Calu3 (cell line): ENCODE measurements around the gene GINS1. TPM values are rescaled to one million over a fixed set of nuclear protein-coding genes. Genes with fewer than 3 reads are reported as not detected.

Experiments
- BruUV-seq: library from RNA; stranded (reverse); fragments of 400-500 nt; replicated peaks from 2 replicates; lab custom pipeline; 2021; lab: Mats Ljungman, UMichigan
- CTCF ChIA-PET: fragments of 300-600 bp; sonication (Branson Sonifier 250); formaldehyde crosslinking; loops from one replicate; lab custom pipeline; 2022; ENCODE audit warnings: antibody characterized with exemption; lab: Charles Lee
- DNase-seq: peaks from one replicate; pipeline ENCODE4 v3.0.0; 2022
- H3K27ac Mint-ChIP-seq: one replicate; pipeline ENCODE4 v1.8.0; 2022; ENCODE audit warnings: mixed read lengths; ENCODE audit not compliant: unreplicated experiment
- H3K27me3 Mint-ChIP-seq: one replicate; pipeline ENCODE4 v1.8.0; 2022; ENCODE audit warnings: mixed read lengths; ENCODE audit not compliant: unreplicated experiment
- H3K36me3 Mint-ChIP-seq: one replicate; pipeline ENCODE4 v1.8.0; 2022; ENCODE audit warnings: mild to moderate bottlenecking, moderate library complexity, mixed read lengths; ENCODE audit not compliant: insufficient read depth, unreplicated experiment
- H3K4me1 Mint-ChIP-seq: one replicate; pipeline ENCODE4 v1.8.0; 2022; ENCODE audit warnings: mild to moderate bottlenecking, low read depth, mixed read lengths; ENCODE audit not compliant: unreplicated experiment
- H3K4me3 Mint-ChIP-seq: one replicate; pipeline ENCODE4 v1.8.0; 2022; ENCODE audit warnings: mild to moderate bottlenecking, low read depth, moderate library complexity, mixed read lengths; ENCODE audit not compliant: unreplicated experiment
- H3K9me3 Mint-ChIP-seq: one replicate; pipeline ENCODE4 v1.8.0; 2022; ENCODE audit warnings: low read depth, mixed read lengths; ENCODE audit not compliant: unreplicated experiment
- intact Hi-C: fragments of 100-400 bp; cut with micrococcal nuclease; formaldehyde crosslinking; loops from one replicate; pipeline ENCODE4 v1.10.0; 2022; ENCODE audit not compliant: unreplicated experiment
- total RNA-seq: library from RNA; stranded (reverse); gene quantifications from 2 replicates; pipeline ENCODE4 v1.2.3, GENCODE V29; 2022
- TF ChIP-seq, protein P1 (sequence below): fragments of 200-600 bp; IDR thresholded peaks from one replicate; pipeline ENCODE4 v1.8.0; 2022; ENCODE audit warnings: antibody characterized with exemption; ENCODE audit not compliant: unreplicated experiment

GINS1 gene
- total RNA-seq, 1 experiment from 2014 or later, result 10.3 TPM

DNA sequence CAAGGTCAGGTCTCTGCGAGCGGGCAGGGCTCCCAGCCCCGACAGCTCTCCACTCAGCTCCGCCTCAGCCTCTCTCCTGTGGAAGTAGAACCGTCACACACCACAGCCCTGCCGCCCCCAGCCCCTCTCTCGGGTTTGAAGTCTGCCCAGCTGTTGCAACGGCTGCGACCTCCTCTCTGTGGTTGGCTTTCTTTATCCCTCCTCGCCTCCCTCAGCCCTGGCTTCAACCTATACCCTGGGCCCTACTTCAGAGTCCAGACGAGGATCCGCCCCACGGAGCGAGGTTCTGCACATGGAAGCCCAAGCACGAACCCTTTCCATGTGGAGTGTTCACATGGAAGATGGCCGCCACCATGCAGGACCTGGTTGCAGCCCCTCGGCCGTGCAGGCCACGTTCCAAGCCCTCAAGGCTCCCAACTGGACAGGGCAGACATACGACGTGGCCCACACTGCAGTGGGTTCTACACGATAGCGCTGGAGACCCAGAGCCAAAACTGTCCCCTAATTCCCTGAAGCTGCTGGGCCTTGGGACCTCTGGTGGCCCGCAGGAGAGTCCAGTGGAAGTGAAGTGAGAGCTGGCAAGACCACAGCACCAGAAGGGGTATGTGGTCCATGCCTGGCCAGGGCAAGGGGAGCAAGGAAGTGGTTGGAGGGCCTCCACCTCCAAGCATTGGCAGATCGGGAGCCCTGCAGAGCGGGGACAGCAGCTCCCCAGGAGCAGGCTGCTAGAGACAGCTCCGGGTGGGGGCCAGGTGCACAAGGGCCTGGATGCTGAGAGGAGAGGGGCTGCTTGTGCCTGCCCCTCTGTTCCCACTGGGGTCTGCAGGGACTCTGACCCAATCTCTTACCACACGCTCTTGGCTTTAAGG lies 69.8 kb downstream of the GINS1 start:
- no peak for DNase-seq
- no peaks in the 10 kb centered on the region for H3K4me1 Mint-ChIP-seq
- intact Hi-C loops, result no loop called here
- TF ChIP-seq, protein P1, sequence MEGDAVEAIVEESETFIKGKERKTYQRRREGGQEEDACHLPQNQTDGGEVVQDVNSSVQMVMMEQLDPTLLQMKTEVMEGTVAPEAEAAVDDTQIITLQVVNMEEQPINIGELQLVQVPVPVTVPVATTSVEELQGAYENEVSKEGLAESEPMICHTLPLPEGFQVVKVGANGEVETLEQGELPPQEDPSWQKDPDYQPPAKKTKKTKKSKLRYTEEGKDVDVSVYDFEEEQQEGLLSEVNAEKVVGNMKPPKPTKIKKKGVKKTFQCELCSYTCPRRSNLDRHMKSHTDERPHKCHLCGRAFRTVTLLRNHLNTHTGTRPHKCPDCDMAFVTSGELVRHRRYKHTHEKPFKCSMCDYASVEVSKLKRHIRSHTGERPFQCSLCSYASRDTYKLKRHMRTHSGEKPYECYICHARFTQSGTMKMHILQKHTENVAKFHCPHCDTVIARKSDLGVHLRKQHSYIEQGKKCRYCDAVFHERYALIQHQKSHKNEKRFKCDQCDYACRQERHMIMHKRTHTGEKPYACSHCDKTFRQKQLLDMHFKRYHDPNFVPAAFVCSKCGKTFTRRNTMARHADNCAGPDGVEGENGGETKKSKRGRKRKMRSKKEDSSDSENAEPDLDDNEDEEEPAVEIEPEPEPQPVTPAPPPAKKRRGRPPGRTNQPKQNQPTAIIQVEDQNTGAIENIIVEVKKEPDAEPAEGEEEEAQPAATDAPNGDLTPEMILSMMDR, result no peak
- BruUV-seq, result no TSS peak
- no peaks in the 10 kb centered on the region for H3K27me3 Mint-ChIP-seq
- H3K4me3 Mint-ChIP-seq, result no peak overlapping the region
- H3K36me3 Mint-ChIP-seq, result peaks cover 5% of the 10 kb centered on the region
- no peaks in the 10 kb centered on the region for H3K9me3 Mint-ChIP-seq
- no peak overlapping the region for H3K27ac Mint-ChIP-seq
- CTCF ChIA-PET, result no interaction called here

DNA sequence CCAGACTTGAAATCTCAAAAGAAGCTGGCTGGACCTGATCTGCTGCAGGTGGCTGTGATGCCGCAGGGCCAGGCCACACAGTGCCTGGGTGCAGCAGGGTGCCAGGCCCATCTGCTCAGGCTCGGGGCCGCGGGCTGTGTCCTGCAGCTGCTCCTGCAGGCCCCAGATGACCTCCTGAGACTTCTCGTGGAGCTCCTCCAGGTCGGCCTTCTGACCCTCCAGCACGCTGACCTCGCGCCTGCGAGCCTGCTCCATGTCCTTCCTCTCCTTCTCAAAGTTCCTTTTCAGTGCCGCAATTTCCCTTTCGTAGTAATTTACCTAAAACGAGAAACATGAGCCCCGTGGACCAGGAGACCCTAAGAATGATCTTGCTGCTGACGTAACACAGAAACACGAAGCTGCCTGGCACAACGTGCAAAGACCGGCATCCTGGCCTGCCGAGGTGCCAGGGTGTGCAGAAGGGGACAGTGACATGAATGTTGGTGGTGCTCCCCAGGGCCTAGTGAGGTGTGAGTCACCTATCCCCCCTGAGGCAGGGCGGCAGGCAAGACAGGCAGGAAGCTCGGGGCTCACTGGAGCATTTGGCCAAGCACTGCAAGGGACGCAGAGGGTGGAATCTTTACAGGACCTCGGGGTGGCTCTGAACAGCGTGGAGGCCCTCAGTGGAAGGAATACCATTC lies 71.6 kb downstream of the GINS1 start:
- peaks cover 8% of the 10 kb centered on the region for H3K36me3 Mint-ChIP-seq
- H3K27ac Mint-ChIP-seq, result no peak overlapping the region
- no TSS peak for BruUV-seq
- no peak overlapping the region for H3K4me3 Mint-ChIP-seq
- no peaks in the 10 kb centered on the region for H3K9me3 Mint-ChIP-seq
- CTCF ChIA-PET, result no interaction called here
- no peak for DNase-seq
- intact Hi-C loops, result no loop called here
- H3K27me3 Mint-ChIP-seq, result no peaks in the 10 kb centered on the region
- TF ChIP-seq, protein P1, result no peak
- H3K4me1 Mint-ChIP-seq, result no peaks in the 10 kb centered on the region

DNA sequence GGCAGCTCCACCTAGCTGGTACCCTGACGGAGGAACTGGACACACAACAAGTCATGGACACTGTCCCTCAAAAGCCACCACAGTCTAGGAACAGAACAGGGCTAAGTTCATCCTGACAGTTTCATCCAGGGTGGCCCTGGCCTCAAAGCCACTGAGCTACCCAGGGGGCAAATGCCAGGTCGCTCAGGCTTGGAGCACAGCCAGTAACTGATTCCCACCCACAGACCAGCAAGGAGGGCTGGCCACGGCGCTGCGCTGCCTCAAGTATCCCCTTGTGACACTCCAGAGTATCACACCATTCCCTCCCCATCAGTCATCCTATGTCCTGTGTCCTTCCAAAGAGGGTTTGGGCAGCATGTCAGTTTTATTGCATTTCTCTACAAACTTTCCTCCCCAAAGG lies 72.2 kb downstream of the GINS1 start:
- H3K27me3 Mint-ChIP-seq, result no peaks in the 10 kb centered on the region
- CTCF ChIA-PET, result no interaction called here
- intact Hi-C loops, result no loop called here
- no peaks in the 10 kb centered on the region for H3K9me3 Mint-ChIP-seq
- H3K4me1 Mint-ChIP-seq, result no peaks in the 10 kb centered on the region
- no peak for DNase-seq
- H3K27ac Mint-ChIP-seq, result no peak overlapping the region
- TF ChIP-seq, protein P1, result no peak
- no TSS peak for BruUV-seq
- H3K36me3 Mint-ChIP-seq, result peaks cover 9% of the 10 kb centered on the region
- H3K4me3 Mint-ChIP-seq, result no peak overlapping the region

DNA sequence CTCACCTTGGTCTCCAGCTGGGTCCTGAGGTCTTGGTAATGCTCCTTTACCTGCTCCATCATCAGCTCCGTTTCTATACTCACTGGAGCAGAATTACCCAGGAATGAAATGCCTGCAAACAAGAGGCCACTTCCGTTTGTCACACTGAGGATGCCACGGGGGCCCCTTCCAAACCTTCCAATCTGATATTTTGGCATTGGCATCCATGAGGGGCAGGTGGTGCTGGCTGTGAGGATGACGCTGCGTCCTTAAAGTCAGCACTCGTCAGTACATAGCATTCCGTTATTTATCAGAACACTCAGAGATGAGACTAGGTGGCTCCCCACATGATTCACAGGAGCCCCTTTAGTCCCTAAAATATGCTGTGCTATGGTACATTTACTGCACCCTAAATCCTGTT lies 72.7 kb downstream of the GINS1 start:
- Mint-ChIP-seq H3K36me3 (peaks cover 12% of the 10 kb centered on the region), H3K27ac (no peak overlapping the region), H3K9me3 (no peaks in the 10 kb centered on the region), H3K4me1 (no peaks in the 10 kb centered on the region), H3K4me3 (no peak overlapping the region), H3K27me3 (no peaks in the 10 kb centered on the region)
- no peak for DNase-seq
- CTCF ChIA-PET, result no interaction called here
- BruUV-seq, result no TSS peak
- intact Hi-C loops, result no loop called here
- TF ChIP-seq, protein P1, result no peak
